HG02981 (cell line): ENCODE measurements around the gene ZNF385A.

ENCODE experiments used
- ATAC-seq: cut with Tn5 transposase; IDR thresholded peaks from one replicate; pipeline ENCODE4 v1.9.1; 2021; ENCODE audit warnings: mild to moderate bottlenecking, moderate library complexity; ENCODE audit not compliant: unreplicated experiment

ZNF385A gene

GRCh38 chr12:54394281-54394719, 9.8 kb upstream of the ZNF385A start:
- no peak for ATAC-seq

- no peak for ATAC-seq
These were observed 9.2 kb upstream of the ZNF385A start for GRCh38 chr12:54393743-54394142.

- ATAC-seq: no peak
These were observed 8.7 kb upstream of the ZNF385A start for GRCh38 chr12:54393207-54393609.

- ATAC-seq: no peak
These were observed 8.1 kb upstream of the ZNF385A start for GRCh38 chr12:54392485-54393206.

- peak; percentile 50 for ATAC-seq
These were observed 6.4 kb upstream of the ZNF385A start for GRCh38 chr12:54390668-54391551.

GRCh38 chr12:54390176-54390667, 5.7 kb upstream of the ZNF385A start:
- ATAC-seq: no peak

GRCh38 chr12:54389607-54390175, 5.2 kb upstream of the ZNF385A start:
- ATAC-seq: no peak

GRCh38 chr12:54389134-54389508, 4.6 kb upstream of the ZNF385A start:
- ATAC-seq: no peak

GRCh38 chr12:54388237-54389133, 4.0 kb upstream of the ZNF385A start:
- ATAC-seq: no peak

- ATAC-seq: no peak
These were observed 2.6 kb upstream of the ZNF385A start for GRCh38 chr12:54387114-54387467.

- no peak for ATAC-seq
These were observed 2.0 kb upstream of the ZNF385A start for GRCh38 chr12:54386403-54387113.

- peak; percentile 67 for ATAC-seq
These were observed 850 bp upstream of the ZNF385A start for GRCh38 chr12:54385251-54385914.

- ATAC-seq: no peak
These were observed 1.4 kb downstream of the ZNF385A start for GRCh38 chr12:54383041-54383609.

GRCh38 chr12:54381136-54381535, 3.4 kb downstream of the ZNF385A start:
- ATAC-seq: no peak

- peak; percentile 78 for ATAC-seq
These were observed 4.9 kb downstream of the ZNF385A start for GRCh38 chr12:54379398-54380201.

- ATAC-seq: no peak
These were observed 5.6 kb downstream of the ZNF385A start for GRCh38 chr12:54378796-54379397.

GRCh38 chr12:54377797-54378515, 6.6 kb downstream of the ZNF385A start:
- ATAC-seq: no peak
